SK-N-SH treated with all-trans-retinoic acid at 6 μM for 48 hours (cell line): ENCODE data around the gene FNDC3B.

ENCODE experiments used
- ATAC-seq: fragments of 200-7000 bp; cut with Tn5 transposase; 3 replicates; pipeline ENCODE4 v1.9.1; 2020; ENCODE audit warnings: mild to moderate bottlenecking, moderate library complexity
- ARNTL ChIP-seq: fragments of 450-650 bp; formaldehyde crosslinking; IDR thresholded peaks from 2 replicates; pipeline ENCODE4 v1.5.0; 2020; ENCODE audit warnings: low read depth, mild to moderate bottlenecking, moderate library complexity, borderline replicate concordance
- BACH2 ChIP-seq: fragments of 250-450 bp; sonication (Bioruptor Pico); IDR thresholded peaks from 2 replicates; pipeline ENCODE4 v1.9.0; 2021; ENCODE audit warnings: mild to moderate bottlenecking, borderline replicate concordance
- CSDC2 ChIP-seq: fragments of 250-450 bp; sonication (Bioruptor Pico); IDR thresholded peaks from 2 replicates; pipeline ENCODE4 v1.5.0; 2020; ENCODE audit warnings: mild to moderate bottlenecking, moderate library complexity
- ESRRG ChIP-seq: fragments of 250-450 bp; sonication (Bioruptor Pico); IDR thresholded peaks from 2 replicates; pipeline ENCODE4 v1.6.1; 2021; ENCODE audit warnings: mild to moderate bottlenecking
- GLIS3 ChIP-seq: fragments of 250-450 bp; sonication (Bioruptor Pico); IDR thresholded peaks from 2 replicates; pipeline ENCODE4 v1.5.0; 2020; ENCODE audit warnings: mild to moderate bottlenecking, moderate library complexity
- ISL1 ChIP-seq: fragments of 250-450 bp; sonication (Bioruptor Pico); IDR thresholded peaks from 2 replicates; pipeline ENCODE4 v2.1.2; 2022; ENCODE audit warnings: mild to moderate bottlenecking, moderate library complexity
- OSR1 ChIP-seq: fragments of 250-450 bp; sonication (Bioruptor Pico); IDR thresholded peaks from 2 replicates; pipeline ENCODE4 v1.8.0; 2022; ENCODE audit warnings: moderate library complexity, mild to moderate bottlenecking, inconsistent platforms
- PPARA ChIP-seq: fragments of 250-450 bp; sonication (Bioruptor Pico); IDR thresholded peaks from 2 replicates; pipeline ENCODE4 v1.5.0; 2020; ENCODE audit warnings: mild to moderate bottlenecking, borderline replicate concordance
- RARB ChIP-seq: fragments of 250-450 bp; sonication (Bioruptor Pico); IDR thresholded peaks from 2 replicates; pipeline ENCODE4 v1.8.0; 2021; ENCODE audit warnings: mild to moderate bottlenecking, moderate library complexity
- SNAI2 ChIP-seq: fragments of 250-450 bp; sonication (Bioruptor Pico); IDR thresholded peaks from 2 replicates; pipeline ENCODE4 v1.5.0; 2020; ENCODE audit warnings: mild to moderate bottlenecking, moderate library complexity
- TCF4 ChIP-seq: fragments of 250-450 bp; sonication (Bioruptor Pico); IDR thresholded peaks from 2 replicates; pipeline ENCODE4 v1.8.0; 2021; ENCODE audit warnings: mild to moderate bottlenecking, moderate library complexity, borderline replicate concordance
- TOX ChIP-seq: fragments of 250-450 bp; sonication (Bioruptor Pico); IDR thresholded peaks from 2 replicates; pipeline ENCODE4 v1.8.0; 2021; ENCODE audit warnings: mild to moderate bottlenecking, moderate library complexity, borderline replicate concordance
- ZC3H10 ChIP-seq: fragments of 250-450 bp; sonication (Bioruptor Pico); IDR thresholded peaks from 2 replicates; pipeline ENCODE4 v1.5.1; 2021; ENCODE audit warnings: mild to moderate bottlenecking, moderate library complexity
- ZFP3 ChIP-seq: fragments of 250-450 bp; sonication (Bioruptor Pico); IDR thresholded peaks from 2 replicates; pipeline ENCODE4 v1.5.0; 2020; ENCODE audit warnings: mild to moderate bottlenecking, moderate library complexity
- ZFP30 ChIP-seq: fragments of 450-650 bp; formaldehyde crosslinking; IDR thresholded peaks from 2 replicates; pipeline ENCODE4 v1.5.0; 2022; ENCODE audit warnings: mild to moderate bottlenecking, moderate library complexity
- ZNF565 ChIP-seq: fragments of 450-650 bp; formaldehyde crosslinking; conservative IDR thresholded peaks from 2 replicates; pipeline ENCODE4 v1.5.0; 2020; ENCODE audit warnings: low read depth, mild to moderate bottlenecking, moderate library complexity
- ZNF70 ChIP-seq: fragments of 450-650 bp; formaldehyde crosslinking; IDR thresholded peaks from 2 replicates; pipeline ENCODE4 v1.5.0; 2020; ENCODE audit warnings: mild to moderate bottlenecking, moderate library complexity
- ZNF8 ChIP-seq: fragments of 450-650 bp; formaldehyde crosslinking; IDR thresholded peaks from 2 replicates; pipeline ENCODE4 v1.5.0; 2020; ENCODE audit warnings: mild to moderate bottlenecking, moderate library complexity
- TF ChIP-seq, protein P1 (sequence below): fragments of 250-450 bp; sonication (Bioruptor Pico); IDR thresholded peaks from 2 replicates; pipeline ENCODE4 v1.5.0; 2020; ENCODE audit warnings: mild to moderate bottlenecking, moderate library complexity
- TF ChIP-seq, protein P2 (sequence below): fragments of 250-450 bp; sonication (Bioruptor Pico); IDR thresholded peaks from 2 replicates; pipeline ENCODE4 v1.8.0; 2020; ENCODE audit warnings: mild to moderate bottlenecking, moderate library complexity, borderline replicate concordance
- TF ChIP-seq, protein P3 (sequence below): fragments of 250-450 bp; sonication (Bioruptor Pico); IDR thresholded peaks from 2 replicates; pipeline ENCODE4 v1.5.1; 2020; ENCODE audit warnings: low read depth, mild to moderate bottlenecking, moderate library complexity
- TF ChIP-seq, protein P4 (sequence below): fragments of 250-450 bp; sonication (Bioruptor Pico); IDR thresholded peaks from 2 replicates; pipeline ENCODE4 v1.5.1; 2021; ENCODE audit warnings: mild to moderate bottlenecking, moderate library complexity

Gene FNDC3B

DNA sequence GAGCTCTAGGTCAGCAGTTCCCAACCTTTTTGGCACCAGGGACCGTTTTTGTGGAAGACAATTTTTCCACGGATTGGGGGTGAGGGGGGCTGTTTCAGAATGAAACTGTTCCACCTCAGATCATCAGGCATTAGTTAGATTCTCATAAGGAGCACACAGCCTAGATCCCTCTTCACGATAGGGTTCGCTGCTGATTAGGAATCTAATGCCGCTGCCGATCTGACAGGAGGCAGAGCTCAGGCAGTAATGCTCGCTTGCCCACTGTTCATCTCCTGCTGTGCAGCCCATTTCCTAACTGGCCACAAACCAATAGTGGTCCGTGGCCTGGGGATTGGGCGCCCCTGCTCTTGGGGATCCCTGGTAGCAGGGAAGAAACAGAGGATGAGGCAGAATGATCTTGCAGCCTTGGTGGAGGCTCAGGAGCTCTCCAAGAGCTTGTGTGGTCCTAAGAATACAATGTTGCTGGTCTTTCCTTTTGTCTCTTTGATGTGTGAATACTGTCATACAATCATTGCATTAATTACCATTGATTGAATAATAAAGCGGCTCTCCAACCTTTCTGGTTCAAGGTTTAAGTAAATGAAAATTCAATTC is 183.2 kb downstream of the FNDC3B start:
- TF ChIP-seq RARB (CRISPR knock-in tag): no peak
- no peak for TF ChIP-seq SNAI2 (CRISPR knock-in tag)
- TF ChIP-seq ISL1 (CRISPR knock-in tag): no peak
- no peak for TF ChIP-seq PPARA
- TF ChIP-seq, protein P1, sequence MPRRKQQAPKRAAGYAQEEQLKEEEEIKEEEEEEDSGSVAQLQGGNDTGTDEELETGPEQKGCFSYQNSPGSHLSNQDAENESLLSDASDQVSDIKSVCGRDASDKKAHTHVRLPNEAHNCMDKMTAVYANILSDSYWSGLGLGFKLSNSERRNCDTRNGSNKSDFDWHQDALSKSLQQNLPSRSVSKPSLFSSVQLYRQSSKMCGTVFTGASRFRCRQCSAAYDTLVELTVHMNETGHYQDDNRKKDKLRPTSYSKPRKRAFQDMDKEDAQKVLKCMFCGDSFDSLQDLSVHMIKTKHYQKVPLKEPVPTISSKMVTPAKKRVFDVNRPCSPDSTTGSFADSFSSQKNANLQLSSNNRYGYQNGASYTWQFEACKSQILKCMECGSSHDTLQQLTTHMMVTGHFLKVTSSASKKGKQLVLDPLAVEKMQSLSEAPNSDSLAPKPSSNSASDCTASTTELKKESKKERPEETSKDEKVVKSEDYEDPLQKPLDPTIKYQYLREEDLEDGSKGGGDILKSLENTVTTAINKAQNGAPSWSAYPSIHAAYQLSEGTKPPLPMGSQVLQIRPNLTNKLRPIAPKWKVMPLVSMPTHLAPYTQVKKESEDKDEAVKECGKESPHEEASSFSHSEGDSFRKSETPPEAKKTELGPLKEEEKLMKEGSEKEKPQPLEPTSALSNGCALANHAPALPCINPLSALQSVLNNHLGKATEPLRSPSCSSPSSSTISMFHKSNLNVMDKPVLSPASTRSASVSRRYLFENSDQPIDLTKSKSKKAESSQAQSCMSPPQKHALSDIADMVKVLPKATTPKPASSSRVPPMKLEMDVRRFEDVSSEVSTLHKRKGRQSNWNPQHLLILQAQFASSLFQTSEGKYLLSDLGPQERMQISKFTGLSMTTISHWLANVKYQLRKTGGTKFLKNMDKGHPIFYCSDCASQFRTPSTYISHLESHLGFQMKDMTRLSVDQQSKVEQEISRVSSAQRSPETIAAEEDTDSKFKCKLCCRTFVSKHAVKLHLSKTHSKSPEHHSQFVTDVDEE (CRISPR knock-in tag): no peak
- no peak for TF ChIP-seq ZNF565 (CRISPR knock-in tag)
- no peak for TF ChIP-seq ZFP3 (CRISPR knock-in tag)
- ATAC-seq: no peak

DNA sequence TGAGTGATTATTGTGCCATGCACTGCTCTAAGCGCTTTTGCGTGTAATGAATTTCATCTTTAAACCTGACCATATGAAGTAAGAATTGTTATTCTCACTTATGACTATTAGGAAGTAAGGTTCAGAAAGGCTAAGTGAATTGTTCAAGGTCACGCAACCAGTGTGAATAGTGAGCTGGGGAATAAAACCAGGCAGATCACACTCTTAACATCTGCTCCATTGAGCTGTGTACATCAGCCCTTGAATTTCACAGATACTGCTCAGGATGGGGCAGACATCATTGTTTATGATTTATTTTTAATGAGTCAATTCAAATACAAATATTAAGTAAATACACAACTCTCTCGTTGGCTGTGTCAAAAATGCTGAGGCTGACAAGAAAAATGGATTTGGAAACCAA is 184.5 kb downstream of the FNDC3B start:
- ATAC-seq: no peak
- TF ChIP-seq ZC3H10: no peak
- TF ChIP-seq, protein P2, sequence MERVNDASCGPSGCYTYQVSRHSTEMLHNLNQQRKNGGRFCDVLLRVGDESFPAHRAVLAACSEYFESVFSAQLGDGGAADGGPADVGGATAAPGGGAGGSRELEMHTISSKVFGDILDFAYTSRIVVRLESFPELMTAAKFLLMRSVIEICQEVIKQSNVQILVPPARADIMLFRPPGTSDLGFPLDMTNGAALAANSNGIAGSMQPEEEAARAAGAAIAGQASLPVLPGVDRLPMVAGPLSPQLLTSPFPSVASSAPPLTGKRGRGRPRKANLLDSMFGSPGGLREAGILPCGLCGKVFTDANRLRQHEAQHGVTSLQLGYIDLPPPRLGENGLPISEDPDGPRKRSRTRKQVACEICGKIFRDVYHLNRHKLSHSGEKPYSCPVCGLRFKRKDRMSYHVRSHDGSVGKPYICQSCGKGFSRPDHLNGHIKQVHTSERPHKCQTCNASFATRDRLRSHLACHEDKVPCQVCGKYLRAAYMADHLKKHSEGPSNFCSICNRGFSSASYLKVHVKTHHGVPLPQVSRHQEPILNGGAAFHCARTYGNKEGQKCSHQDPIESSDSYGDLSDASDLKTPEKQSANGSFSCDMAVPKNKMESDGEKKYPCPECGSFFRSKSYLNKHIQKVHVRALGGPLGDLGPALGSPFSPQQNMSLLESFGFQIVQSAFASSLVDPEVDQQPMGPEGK (CRISPR knock-in tag): no peak
- TF ChIP-seq ZNF70 (CRISPR knock-in tag): no peak
- TF ChIP-seq SNAI2 (CRISPR knock-in tag): no peak
- TF ChIP-seq, protein P3, sequence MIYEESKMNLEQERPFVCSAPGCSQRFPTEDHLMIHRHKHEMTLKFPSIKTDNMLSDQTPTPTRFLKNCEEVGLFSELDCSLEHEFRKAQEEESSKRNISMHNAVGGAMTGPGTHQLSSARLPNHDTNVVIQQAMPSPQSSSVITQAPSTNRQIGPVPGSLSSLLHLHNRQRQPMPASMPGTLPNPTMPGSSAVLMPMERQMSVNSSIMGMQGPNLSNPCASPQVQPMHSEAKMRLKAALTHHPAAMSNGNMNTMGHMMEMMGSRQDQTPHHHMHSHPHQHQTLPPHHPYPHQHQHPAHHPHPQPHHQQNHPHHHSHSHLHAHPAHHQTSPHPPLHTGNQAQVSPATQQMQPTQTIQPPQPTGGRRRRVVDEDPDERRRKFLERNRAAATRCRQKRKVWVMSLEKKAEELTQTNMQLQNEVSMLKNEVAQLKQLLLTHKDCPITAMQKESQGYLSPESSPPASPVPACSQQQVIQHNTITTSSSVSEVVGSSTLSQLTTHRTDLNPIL: no peak
- no peak for TF ChIP-seq TCF4 (CRISPR knock-in tag)
- TF ChIP-seq ZNF8 (CRISPR knock-in tag): no peak
- no peak for TF ChIP-seq ESRRG (CRISPR knock-in tag)
- TF ChIP-seq BACH2 (CRISPR knock-in tag): no peak
- TF ChIP-seq, protein P4, sequence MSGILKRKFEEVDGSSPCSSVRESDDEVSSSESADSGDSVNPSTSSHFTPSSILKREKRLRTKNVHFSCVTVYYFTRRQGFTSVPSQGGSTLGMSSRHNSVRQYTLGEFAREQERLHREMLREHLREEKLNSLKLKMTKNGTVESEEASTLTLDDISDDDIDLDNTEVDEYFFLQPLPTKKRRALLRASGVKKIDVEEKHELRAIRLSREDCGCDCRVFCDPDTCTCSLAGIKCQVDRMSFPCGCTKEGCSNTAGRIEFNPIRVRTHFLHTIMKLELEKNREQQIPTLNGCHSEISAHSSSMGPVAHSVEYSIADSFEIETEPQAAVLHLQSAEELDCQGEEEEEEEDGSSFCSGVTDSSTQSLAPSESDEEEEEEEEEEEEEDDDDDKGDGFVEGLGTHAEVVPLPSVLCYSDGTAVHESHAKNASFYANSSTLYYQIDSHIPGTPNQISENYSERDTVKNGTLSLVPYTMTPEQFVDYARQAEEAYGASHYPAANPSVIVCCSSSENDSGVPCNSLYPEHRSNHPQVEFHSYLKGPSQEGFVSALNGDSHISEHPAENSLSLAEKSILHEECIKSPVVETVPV: no peak
- no peak for TF ChIP-seq CSDC2 (CRISPR knock-in tag)
- no peak for TF ChIP-seq TOX
- no peak for TF ChIP-seq ZFP30
- no peak for TF ChIP-seq RARB (CRISPR knock-in tag)

DNA sequence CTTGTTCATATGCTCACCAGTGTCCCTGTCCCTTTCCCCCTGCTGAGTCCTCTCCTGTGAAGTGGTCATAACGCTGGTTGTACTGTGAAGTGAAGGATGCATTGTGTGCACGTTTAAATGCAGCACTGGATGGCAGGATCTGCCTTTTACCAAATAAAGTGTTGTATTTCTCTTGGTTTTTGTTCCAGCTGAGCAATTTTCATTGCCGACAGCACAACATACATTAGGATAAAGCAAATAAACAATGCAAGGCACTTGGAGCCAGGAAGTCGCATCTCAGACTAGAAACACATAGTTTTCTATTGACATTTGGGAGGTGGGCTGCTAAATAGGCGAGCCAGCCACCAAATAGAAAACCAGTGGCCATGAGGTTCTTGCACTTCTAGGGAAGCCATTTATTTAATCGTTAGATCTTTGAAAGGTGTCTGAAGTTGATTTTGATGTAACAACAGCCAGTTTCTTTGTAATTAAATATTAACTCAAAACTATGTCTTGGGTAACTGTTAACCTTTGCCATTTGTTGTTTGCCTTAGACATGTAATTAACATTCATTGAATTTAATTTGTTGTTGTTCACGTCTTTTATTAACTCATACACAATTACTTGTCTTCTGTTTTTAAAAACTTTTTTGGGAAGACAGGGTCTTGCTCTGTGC is 185.3 kb downstream of the FNDC3B start:
- ATAC-seq: no peak
- TF ChIP-seq, protein P4: no peak
- TF ChIP-seq GLIS3 (CRISPR knock-in tag) (no peak), BACH2 (CRISPR knock-in tag) (no peak), SNAI2 (CRISPR knock-in tag) (no peak), TOX (no peak), ZFP30 (no peak), PPARA (no peak), ZFP3 (CRISPR knock-in tag) (no peak), ARNTL (no peak), ZC3H10 (no peak), CSDC2 (CRISPR knock-in tag) (no peak), TCF4 (CRISPR knock-in tag) (no peak), OSR1 (no peak)
- TF ChIP-seq, protein P3: no peak
- TF ChIP-seq, protein P2 (CRISPR knock-in tag): no peak
